Smooth muscle cell (in vitro differentiated cells): ENCODE measurements around the gene ZNF688. TPM values are rescaled to one million over a fixed set of nuclear protein-coding genes. Genes with fewer than 3 reads are reported as not detected.
"Not testable (repeated sequence)": the region's sequence is repeated elsewhere in the genome, so short reads cannot be mapped to it uniquely, and the experiment has no call there.

Experiments
- DNase-seq: peaks from one replicate; lab custom pipeline; 2025; ENCODE audit not compliant: unreplicated experiment; lab: John Stamatoyannopoulos, UW
- H2AFZ ChIP-seq: fragments of 200-600 bp; sonication (generic); 2 replicates; pipeline ENCODE4 v1.6.0; 2016; ENCODE audit warnings: antibody characterized with exemption, low read depth, mild to moderate bottlenecking
- H3F3A ChIP-seq: fragments of 200-600 bp; sonication (generic); 2 replicates; pipeline ENCODE4 v1.6.0; 2017; ENCODE audit warnings: antibody characterized with exemption, low read depth
- H3K27ac ChIP-seq: fragments of 200-600 bp; sonication (generic); 2 replicates; pipeline ENCODE4 v1.5.1; 2016; ENCODE audit warnings: low read depth, mild to moderate bottlenecking
- H3K27me3 ChIP-seq: fragments of 200-600 bp; sonication (generic); 2 replicates; pipeline ENCODE4 v1.6.1; 2016; ENCODE audit warnings: low read depth, mild to moderate bottlenecking
- H3K36me3 ChIP-seq: fragments of 200-600 bp; sonication (generic); 2 replicates; pipeline ENCODE4 v1.5.1; 2016; ENCODE audit warnings: low read depth
- H3K4me1 ChIP-seq: fragments of 200-600 bp; sonication (generic); 2 replicates; pipeline ENCODE4 v1.5.1; 2016; ENCODE audit warnings: low read depth
- H3K4me2 ChIP-seq: fragments of 200-600 bp; sonication (generic); 2 replicates; pipeline ENCODE4 v1.6.0; 2016; ENCODE audit warnings: mild to moderate bottlenecking
- H3K4me3 ChIP-seq: fragments of 200-600 bp; sonication (generic); 2 replicates; pipeline ENCODE4 v1.5.1; 2016; ENCODE audit warnings: mild to moderate bottlenecking
- H3K79me2 ChIP-seq: fragments of 200-600 bp; sonication (generic); 2 replicates; pipeline ENCODE4 v1.6.0; 2016; ENCODE audit warnings: low read depth, mild to moderate bottlenecking
- H3K9ac ChIP-seq: fragments of 200-600 bp; sonication (generic); 2 replicates; pipeline ENCODE4 v1.6.0; 2016; ENCODE audit warnings: low read depth
- H3K9me3 ChIP-seq: fragments of 200-600 bp; sonication (generic); replicated peaks from 2 replicates; pipeline ENCODE4 v1.5.1; 2016; ENCODE audit warnings: low read depth
- H4K20me1 ChIP-seq: fragments of 200-600 bp; sonication (generic); 2 replicates; pipeline ENCODE4 v1.6.0; 2016; ENCODE audit warnings: low read depth
- CTCF ChIP-seq: fragments of 200-600 bp; sonication (generic); IDR thresholded peaks from 2 replicates; pipeline ENCODE4 v1.5.1; 2017; ENCODE audit warnings: borderline replicate concordance, mild to moderate bottlenecking, antibody characterized with exemption; ENCODE audit not compliant: insufficient read depth, poor library complexity, severe bottlenecking
- WGBS: methylation state at CpG from one replicate; pipeline ENCODE4 v1.1.7; 2016; ENCODE audit warnings: low lambda C conversion rate; 5-methylcytosine and 5-hydroxymethylcytosine counted together
- polyA plus RNA-seq: library from polyadenylated mRNA; unstranded; fragments of >200 nt; fragmentation: Nextera tagmentation; extraction: Ambion mirVana; gene quantifications from 2 replicates; pipeline ENCODE4 v1.2.1, GENCODE V29; 2016
- total RNA-seq: library from RNA; depleted of rRNA; stranded (reverse); fragments of >200 nt; gene quantifications from 2 replicates; pipeline ENCODE4 v1.2.3, GENCODE V29; 2014

Gene ZNF688
- total and polyA plus RNA-seq, 2 experiments from 2014 or later = 6.2 to 16.8 TPM

- Histone ChIP-seq H2AFZ (no peak overlapping the region), H3K27ac (no peak overlapping the region)
- TF ChIP-seq CTCF = no peak
Measured at GRCh38 chr16:30525844-30526136, 45.7 kb downstream of the ZNF688 start.

DNA sequence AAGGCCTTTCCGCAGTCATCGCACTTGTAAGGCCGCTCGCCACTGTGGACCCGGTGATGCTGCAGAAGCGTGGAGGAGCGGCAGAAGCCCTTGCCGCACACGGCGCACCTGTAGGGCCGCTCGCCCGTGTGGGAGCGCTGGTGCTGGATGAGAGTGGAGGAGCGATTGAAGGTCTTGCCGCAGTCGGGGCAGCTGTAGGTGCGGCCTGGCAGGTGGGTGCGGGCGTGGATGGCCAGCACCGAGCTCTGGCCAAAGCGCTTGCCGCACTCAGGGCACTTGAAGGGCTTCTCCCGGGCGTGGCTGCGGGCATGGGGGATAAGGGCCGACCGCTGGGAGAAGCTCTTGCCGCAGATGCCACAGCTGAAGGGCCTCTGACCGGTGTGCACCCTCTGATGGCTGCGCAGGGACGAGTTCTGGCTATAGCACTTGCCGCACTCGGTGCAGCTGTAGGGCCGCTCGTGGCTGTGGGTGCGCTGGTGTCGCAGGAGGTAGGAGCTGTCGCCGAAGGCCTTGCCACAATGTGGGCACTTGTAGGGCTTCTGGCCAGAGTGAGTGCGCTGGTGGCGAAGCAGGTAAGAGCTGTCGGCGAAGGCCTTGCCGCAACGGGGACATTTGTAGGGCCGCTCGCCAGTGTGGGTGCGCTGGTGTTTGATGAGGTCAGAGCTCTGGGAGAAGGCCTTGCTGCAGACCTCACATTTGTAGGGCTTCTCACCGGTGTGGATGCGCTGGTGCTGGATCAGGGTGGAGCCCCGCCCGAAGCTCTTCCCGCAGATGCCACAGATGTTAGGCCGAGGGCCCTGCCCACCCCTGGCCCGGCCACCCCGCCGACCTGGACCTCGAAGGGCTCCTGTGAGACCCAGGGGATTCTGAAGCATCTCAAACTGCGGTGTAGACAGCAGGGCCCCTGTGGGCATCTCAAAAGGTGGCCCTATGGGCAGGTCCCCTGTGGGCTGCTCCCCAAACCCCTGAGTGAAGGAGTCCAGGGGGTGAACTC is 46.6 kb downstream of the ZNF688 start:
- no peak overlapping the region for H2AFZ ChIP-seq
- no peaks in the 10 kb centered on the region for H4K20me1 ChIP-seq
- no peaks in the 10 kb centered on the region for H3K36me3 ChIP-seq
- no peak overlapping the region for H3K4me3 ChIP-seq
- H3F3A ChIP-seq = peaks cover 17% of the 10 kb centered on the region
- peaks cover 11% of the 10 kb centered on the region for H3K4me1 ChIP-seq
- H3K4me2 ChIP-seq = no peak overlapping the region
- no peak for DNase-seq
- no peaks in the 10 kb centered on the region for H3K9me3 ChIP-seq
- H3K27ac ChIP-seq = no peak overlapping the region
- H3K9ac ChIP-seq = no peak overlapping the region
- WGBS = 98% methylated on average over 60 of the region's 60 CpGs
- TF ChIP-seq CTCF = no peak
- H3K27me3 ChIP-seq = no peaks in the 10 kb centered on the region
- no peaks in the 10 kb centered on the region for H3K79me2 ChIP-seq

More at GRCh38 chr16:30525844-30526136, 45.7 kb downstream of the ZNF688 start:
- H3K79me2 ChIP-seq = no peaks in the 10 kb centered on the region
- H3K4me1 ChIP-seq = peaks cover 11% of the 10 kb centered on the region
- WGBS = 66% methylated on average over 4 of the region's 4 CpGs
- peak overlapping the region; percentile 91 for H3K4me3 ChIP-seq
- H3K9me3 ChIP-seq = no peaks in the 10 kb centered on the region
- no peaks in the 10 kb centered on the region for H3K36me3 ChIP-seq
- H3K27me3 ChIP-seq = no peaks in the 10 kb centered on the region
- peaks cover 17% of the 10 kb centered on the region for H3F3A ChIP-seq
- H3K9ac ChIP-seq = no peak overlapping the region
- H3K4me2 ChIP-seq = peak overlapping the region; percentile 95
- no peaks in the 10 kb centered on the region for H4K20me1 ChIP-seq
- no peak for DNase-seq

DNA sequence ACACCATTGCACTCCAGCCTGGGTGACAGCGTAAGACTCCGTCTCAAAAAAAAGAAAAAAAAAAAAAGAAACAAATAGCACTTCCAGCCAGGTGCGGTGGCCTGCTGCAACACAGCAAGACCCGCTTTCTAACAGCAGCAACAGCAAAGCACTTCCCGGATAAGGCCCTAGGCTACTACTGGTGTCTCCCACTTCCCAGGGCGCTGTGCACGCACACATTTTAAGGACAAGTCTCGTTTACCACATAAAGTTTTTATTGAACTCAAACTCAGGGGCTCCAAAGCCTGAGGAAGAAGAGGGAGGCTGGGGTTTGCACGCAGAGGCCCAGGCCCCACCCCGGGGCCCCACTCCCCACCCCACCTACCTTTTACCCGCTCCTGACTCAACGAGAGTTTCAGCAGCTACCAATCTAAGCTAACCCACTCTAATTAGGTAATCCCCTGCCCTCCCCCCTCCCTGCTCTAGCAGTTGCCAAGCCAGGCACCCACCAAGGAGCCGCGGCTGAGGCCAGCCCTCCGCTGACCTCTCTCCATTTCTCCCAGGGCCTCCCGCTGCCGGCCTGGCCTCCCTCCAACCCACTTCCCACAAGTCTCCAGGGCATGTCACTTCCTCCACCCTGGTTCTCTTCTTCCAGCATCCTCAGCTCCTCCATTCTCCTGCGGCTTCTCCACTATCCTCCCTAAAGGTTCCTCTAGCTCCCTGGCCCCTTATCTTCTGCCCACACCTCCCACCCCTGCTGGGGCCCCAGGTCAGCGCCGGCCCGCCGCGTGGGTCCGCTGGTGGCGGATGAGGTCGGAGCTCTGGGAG is 47.5 kb downstream of the ZNF688 start:
- no peak overlapping the region for H3K9ac ChIP-seq
- TF ChIP-seq CTCF = no peak
- WGBS = 95% methylated on average over 24 of the region's 26 CpGs

DNA sequence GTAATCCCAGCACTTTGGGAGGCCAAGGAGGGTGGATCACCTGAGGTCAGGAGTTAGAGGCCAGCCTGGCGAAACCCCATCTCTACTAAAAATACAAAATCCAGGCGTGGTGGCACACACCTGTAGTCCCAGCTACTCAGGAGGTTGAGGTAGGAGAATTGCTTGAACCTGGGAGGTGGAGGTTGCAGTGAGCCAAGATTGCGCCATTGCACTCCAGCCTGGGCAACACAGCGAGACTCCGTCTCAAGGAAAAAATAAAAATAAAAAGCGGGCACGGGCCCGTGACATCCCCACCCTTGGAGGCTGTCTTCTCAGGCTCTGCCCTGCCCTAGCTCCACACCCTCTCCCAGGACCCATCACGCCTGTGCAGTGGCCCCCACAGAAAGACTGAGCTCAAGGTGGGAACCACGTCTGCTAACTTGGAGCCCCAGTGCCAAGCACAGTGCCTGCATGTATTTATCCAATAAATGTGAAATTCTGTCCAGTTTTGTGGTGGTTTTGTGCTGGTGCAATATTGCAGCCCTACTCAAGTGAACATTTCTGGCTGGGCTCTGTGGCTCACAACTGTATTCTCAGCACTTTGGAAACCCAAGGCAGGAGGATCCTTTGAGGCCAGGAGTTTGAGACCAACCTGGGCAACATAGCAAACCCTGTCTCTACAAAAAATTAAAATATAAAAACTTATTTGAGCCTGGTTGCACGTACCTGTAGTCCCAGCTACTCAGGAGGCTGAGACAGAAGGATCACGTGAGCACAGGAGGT is 48.6 kb downstream of the ZNF688 start:
- H3K27me3 ChIP-seq, H3K36me3 ChIP-seq, H4K20me1 ChIP-seq, H3K79me2 ChIP-seq, DNase-seq, H3K4me1 ChIP-seq, H3K4me2 ChIP-seq, H2AFZ ChIP-seq, H3K9ac ChIP-seq, H3K9me3 ChIP-seq, H3K4me3 ChIP-seq, H3K27ac ChIP-seq: not testable (repeated sequence)
- 89% methylated on average over 12 of the region's 12 CpGs for WGBS
- peaks cover 13% of the 10 kb centered on the region for H3F3A ChIP-seq

More for the DNA sequence above, 47.5 kb downstream of the ZNF688 start:
- Histone ChIP-seq H3K27me3 (no peaks in the 10 kb centered on the region), H3K4me3 (no peak overlapping the region), H3K4me1 (peaks cover 11% of the 10 kb centered on the region), H4K20me1 (no peaks in the 10 kb centered on the region), H3K4me2 (no peak overlapping the region), H3K36me3 (no peaks in the 10 kb centered on the region), H2AFZ (no peak overlapping the region), H3F3A (peaks cover 13% of the 10 kb centered on the region), H3K79me2 (no peaks in the 10 kb centered on the region), H3K9me3 (no peaks in the 10 kb centered on the region), H3K27ac (no peak overlapping the region)
- DNase-seq = no peak
